Activated gamma-delta T cell (primary cell): ENCODE results near the gene SGIP1.
"Not testable (repeated sequence)": the region's sequence is repeated elsewhere in the genome, so short reads cannot be mapped to it uniquely, and the experiment has no call there.

ENCODE experiments used
- DNase-seq: peaks from one replicate; lab custom pipeline; 2025; lab: John Stamatoyannopoulos, UW

The SGIP1 gene

GRCh38 chr1:66553846-66554245, 19.9 kb downstream of the SGIP1 start:
- no peak for DNase-seq

GRCh38 chr1:66556161-66556611, 22.2 kb downstream of the SGIP1 start:
- no peak for DNase-seq

GRCh38 chr1:66557157-66557556, 23.2 kb downstream of the SGIP1 start:
- no peak for DNase-seq

- no peak for DNase-seq
Measured at GRCh38 chr1:66559517-66559916, 25.6 kb downstream of the SGIP1 start.

- DNase-seq = no peak
Measured at GRCh38 chr1:66562561-66562960, 28.6 kb downstream of the SGIP1 start.

- DNase-seq = no peak
Measured at GRCh38 chr1:66563094-66563800, 29.3 kb downstream of the SGIP1 start.

GRCh38 chr1:66563941-66564630, 30.1 kb downstream of the SGIP1 start:
- DNase-seq = no peak

- no peak for DNase-seq
Measured at GRCh38 chr1:66570196-66570595, 36.2 kb downstream of the SGIP1 start.

GRCh38 chr1:66571789-66572188, 37.8 kb downstream of the SGIP1 start:
- DNase-seq = no peak

GRCh38 chr1:66575739-66576138, 41.8 kb downstream of the SGIP1 start:
- DNase-seq = no peak

- no peak for DNase-seq
Measured at GRCh38 chr1:66576645-66577044, 42.7 kb downstream of the SGIP1 start.

GRCh38 chr1:66578841-66579240, 44.9 kb downstream of the SGIP1 start:
- no peak for DNase-seq

GRCh38 chr1:66580081-66580480, 46.1 kb downstream of the SGIP1 start:
- no peak for DNase-seq

- no peak for DNase-seq
Measured at GRCh38 chr1:66583021-66583420, 49.1 kb downstream of the SGIP1 start.

GRCh38 chr1:66585002-66585401, 51.0 kb downstream of the SGIP1 start:
- no peak for DNase-seq

- DNase-seq = no peak
Measured at GRCh38 chr1:66589326-66589725, 55.4 kb downstream of the SGIP1 start.

- not testable (repeated sequence) for DNase-seq
Measured at GRCh38 chr1:66592106-66592507, 58.2 kb downstream of the SGIP1 start.

- no peak for DNase-seq
Measured at GRCh38 chr1:66596191-66596590, 62.2 kb downstream of the SGIP1 start.

- no peak for DNase-seq
Measured at GRCh38 chr1:66597500-66597899, 63.5 kb downstream of the SGIP1 start.

- no peak for DNase-seq
Measured at GRCh38 chr1:66598670-66599069, 64.7 kb downstream of the SGIP1 start.

GRCh38 chr1:66599346-66599745, 65.4 kb downstream of the SGIP1 start:
- DNase-seq = no peak

GRCh38 chr1:66599899-66600737, 66.2 kb downstream of the SGIP1 start:
- DNase-seq = no peak
